22Rv1 (cell line): ENCODE results near the gene ARID5A.

Experiments
- H3K27ac ChIP-seq: fragments of 450-650 bp; 2 replicates; pipeline ENCODE4 v1.5.1; 2017
- ZFX ChIP-seq: fragments of 450-650 bp; IDR thresholded peaks from 2 replicates; pipeline ENCODE4 v1.6.1; 2017; ENCODE audit warnings: antibody characterized with exemption, borderline replicate concordance
- TF ChIP-seq, protein P1 (sequence below): fragments of 450-650 bp; IDR thresholded peaks from 2 replicates; pipeline ENCODE4 v1.5.1; 2017; ENCODE audit warnings: mild to moderate bottlenecking

Gene ARID5A

DNA sequence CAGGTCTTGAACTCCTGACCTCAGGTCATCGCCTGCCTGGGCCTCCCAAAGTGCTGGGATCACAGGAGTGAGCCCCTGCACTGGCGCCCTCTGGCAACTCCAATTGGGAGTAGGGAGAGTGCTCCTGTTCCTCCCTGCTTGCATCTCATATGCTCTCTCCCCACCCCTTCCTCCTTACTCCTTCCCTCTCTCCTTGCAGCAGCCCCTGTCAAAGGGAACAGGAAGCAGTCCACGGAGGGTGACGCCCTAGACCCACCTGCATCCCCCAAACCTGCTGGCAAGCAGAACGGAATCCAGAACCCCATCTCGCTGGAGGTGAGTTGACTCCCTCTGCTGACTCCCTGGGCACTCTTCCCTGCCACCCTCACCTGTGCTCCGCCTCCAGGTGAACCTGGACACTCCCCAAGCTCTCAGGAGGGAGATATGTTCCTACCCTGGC is 10.7 kb downstream of the ARID5A start:
- H3K27ac ChIP-seq = no peak overlapping the region
- TF ChIP-seq ZFX = no peak
- TF ChIP-seq, protein P1, sequence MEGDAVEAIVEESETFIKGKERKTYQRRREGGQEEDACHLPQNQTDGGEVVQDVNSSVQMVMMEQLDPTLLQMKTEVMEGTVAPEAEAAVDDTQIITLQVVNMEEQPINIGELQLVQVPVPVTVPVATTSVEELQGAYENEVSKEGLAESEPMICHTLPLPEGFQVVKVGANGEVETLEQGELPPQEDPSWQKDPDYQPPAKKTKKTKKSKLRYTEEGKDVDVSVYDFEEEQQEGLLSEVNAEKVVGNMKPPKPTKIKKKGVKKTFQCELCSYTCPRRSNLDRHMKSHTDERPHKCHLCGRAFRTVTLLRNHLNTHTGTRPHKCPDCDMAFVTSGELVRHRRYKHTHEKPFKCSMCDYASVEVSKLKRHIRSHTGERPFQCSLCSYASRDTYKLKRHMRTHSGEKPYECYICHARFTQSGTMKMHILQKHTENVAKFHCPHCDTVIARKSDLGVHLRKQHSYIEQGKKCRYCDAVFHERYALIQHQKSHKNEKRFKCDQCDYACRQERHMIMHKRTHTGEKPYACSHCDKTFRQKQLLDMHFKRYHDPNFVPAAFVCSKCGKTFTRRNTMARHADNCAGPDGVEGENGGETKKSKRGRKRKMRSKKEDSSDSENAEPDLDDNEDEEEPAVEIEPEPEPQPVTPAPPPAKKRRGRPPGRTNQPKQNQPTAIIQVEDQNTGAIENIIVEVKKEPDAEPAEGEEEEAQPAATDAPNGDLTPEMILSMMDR = no peak

DNA sequence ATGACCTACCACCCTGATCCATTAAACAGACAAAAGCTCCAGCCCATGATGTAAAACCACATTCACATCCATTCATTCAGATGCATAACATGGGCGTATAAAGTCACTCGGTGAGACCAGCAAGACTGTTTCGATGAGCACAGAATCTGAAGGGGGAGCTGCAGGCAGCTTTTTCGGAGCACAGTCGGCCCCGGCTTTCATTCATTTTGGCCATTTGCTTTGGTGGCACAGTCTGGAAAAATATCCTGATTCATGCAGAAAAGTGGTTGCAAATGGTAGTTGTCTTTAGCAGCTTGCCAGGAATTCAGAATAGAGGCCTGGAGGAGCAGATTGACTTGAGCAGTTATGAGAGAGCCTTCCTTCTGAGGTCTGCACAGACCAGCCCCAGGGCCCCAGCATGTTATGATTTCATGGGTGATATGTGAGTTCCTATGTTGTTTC is 11.2 kb downstream of the ARID5A start:
- TF ChIP-seq, protein P1 = no peak
- TF ChIP-seq ZFX = no peak
- no peak overlapping the region for H3K27ac ChIP-seq

DNA sequence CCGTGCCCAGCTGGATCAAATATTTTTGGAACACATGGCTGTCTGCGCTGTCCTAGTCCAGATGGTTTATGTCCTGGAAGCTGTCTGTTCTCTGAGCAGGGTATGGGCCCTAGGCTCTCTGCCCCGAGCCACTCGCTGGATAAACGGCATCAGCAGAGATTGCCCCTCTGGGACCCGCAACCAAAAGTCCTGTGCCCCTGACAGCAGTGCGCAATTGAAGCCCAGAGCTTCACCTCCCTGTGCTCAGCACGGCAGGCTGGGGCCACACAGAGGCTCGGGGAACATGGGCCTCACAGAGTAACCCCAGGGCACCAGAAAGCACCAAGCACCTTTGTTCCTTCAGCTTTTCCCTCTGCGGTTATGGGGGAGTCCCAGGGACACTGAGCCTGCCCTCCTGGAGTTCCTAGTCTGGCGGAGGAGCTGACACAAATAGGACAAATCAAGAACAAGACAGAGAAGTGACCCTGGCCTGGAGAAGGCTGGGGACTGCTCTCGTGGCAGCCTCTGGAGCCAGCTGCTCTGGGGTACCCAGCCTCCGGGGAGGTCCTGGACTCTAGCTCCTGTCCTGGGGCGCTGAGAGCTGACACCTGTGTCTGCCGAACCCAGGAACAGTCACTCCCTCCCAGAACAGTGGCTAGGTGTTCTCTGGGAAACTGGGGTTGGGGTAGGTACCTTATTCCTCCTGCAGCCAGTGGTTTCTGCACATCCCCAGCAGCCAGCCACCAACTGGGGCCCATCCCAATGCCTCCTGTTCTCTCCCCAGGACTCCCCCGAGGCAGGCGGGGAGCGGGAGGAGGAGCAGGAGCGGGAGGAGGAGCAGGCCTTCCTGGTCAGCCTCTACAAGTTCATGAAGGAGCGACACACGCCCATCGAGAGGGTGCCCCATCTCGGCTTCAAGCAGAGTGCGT is 12.3 kb downstream of the ARID5A start:
- no peak overlapping the region for H3K27ac ChIP-seq
- TF ChIP-seq, protein P1 = no peak
- TF ChIP-seq ZFX = no peak

DNA sequence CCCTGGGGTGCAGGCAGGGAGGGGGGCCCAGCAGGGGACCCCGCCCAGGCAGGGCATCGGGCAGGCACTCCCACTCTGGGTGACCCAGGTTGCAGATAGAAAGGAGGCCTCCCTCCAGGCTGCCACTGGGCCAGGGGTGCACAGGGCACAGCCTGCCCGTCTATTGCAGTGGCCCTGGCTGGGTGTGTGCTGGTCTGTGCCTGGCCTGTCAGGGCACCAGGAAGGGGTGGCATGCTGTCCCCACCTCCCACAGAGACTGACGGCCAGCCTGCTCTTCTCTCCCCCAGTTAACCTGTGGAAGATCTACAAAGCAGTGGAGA is 12.9 kb downstream of the ARID5A start:
- TF ChIP-seq, protein P1 = no peak
- TF ChIP-seq ZFX = no peak
- no peak overlapping the region for H3K27ac ChIP-seq

DNA sequence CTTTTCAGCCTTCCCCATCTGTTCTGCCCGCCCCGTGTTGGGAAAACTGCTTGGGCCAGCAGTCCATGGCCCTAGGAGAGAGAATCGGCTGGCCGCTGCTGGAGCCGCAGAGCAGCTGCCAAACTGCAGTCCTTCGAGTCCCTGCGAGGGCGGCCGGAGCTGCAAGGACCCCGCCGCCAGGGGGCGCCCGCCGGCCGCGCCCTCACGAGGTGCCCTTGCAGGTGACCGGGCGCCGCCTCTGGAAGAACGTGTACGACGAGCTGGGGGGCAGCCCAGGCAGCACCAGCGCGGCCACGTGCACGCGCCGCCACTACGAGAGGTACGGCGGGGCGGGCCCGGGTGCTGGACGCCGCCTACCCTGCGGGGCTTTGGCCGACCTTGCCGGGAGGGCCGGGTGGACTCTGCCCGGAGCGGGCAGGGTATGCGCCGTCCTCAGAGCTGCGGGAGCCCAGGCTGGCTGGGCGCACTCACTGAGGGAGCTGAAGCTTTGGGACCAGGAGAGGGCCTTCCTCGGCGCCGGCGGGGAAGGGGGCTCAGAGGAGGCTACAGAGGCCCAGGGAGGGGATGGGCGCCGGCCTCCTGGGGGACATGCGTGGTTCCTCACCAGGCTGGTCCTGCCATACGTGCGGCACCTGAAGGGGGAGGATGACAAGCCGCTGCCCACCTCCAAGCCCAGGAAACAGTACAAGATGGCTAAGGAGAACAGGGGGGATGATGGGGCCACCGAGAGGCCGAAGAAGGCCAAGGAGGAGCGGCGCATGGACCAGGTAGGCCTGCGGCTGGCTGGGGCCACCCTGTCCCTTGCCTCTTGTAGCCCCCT is 13.6 kb downstream of the ARID5A start:
- H3K27ac ChIP-seq = peak overlapping the region; percentile 12; the same call in 1 of the 2 replicates
- no peak for TF ChIP-seq ZFX
- TF ChIP-seq, protein P1 = peak; percentile 99

DNA sequence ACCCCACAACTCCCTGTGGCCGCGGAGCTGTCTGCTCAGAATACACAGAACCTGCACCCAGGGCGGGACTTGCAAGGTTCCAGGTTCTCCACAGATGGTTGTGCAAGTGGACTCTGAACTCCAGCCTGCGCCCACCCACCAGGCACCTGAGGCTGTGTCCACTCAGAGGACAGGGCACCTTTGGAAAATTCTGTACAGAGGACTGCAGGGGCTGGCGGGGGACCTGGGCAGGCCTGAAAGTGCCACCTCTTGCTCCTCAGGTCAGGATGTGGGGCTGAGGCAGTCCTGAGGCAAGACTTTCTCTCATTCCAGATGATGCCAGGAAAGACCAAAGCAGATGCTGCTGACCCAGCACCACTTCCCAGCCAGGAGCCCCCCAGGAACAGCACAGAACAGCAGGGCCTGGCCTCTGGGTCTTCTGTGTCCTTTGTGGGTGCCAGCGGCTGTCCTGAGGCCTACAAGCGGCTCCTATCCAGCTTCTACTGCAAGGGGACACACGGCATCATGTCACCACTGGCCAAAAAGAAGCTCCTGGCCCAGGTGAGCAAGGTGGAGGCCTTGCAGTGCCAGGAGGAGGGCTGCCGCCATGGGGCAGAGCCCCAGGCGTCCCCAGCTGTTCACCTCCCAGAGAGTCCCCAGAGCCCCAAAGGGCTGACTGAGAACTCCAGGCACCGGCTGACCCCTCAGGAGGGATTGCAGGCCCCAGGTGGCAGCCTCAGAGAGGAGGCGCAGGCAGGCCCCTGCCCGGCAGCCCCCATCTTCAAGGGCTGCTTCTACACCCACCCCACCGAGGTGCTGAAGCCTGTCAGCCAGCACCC is 14.4 kb downstream of the ARID5A start:
- peak overlapping the region; percentile 12; the same call in 1 of the 2 replicates for H3K27ac ChIP-seq
- TF ChIP-seq, protein P1 = no peak
- TF ChIP-seq ZFX = no peak
